ENCODE measurements around the gene SLC38A5. TPM values are rescaled to one million over a fixed set of nuclear protein-coding genes. Genes with fewer than 3 reads are reported as not detected.

SLC38A5 gene
- polyA plus RNA-seq, 2 of the 4 experiments (the other 2 are of a cell fraction), result 0.32 to 0.36 TPM

DNA sequence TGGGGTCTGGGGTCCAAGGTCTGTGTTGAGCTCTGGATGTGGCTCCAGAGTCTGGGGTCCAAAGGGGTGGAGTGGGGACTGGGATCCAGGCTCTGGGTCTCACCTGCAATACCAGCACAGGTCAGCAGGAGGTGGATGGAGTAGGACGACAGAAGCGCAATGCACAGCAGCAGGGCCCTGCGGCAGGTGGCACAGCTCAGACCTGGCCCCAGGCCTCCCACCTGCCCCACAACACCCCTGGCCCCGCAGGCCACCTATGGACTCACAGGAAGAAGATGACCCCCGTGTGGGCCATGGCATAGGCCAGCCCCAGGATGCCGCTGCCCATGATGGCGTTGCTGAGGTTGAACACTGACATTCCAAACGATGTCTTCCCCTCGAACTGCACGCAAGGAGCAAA is 3.4 kb downstream of the SLC38A5 start:
- CTCF ChIA-PET, result interaction anchor here (0.9 kb wide), 1 partner anchor 27 kb away, joined by 3 read pairs; no protein-coding TSS in a partner anchor
- POLR2A ChIA-PET, result no interaction called here
- FAIRE-seq, result no peak

DNA sequence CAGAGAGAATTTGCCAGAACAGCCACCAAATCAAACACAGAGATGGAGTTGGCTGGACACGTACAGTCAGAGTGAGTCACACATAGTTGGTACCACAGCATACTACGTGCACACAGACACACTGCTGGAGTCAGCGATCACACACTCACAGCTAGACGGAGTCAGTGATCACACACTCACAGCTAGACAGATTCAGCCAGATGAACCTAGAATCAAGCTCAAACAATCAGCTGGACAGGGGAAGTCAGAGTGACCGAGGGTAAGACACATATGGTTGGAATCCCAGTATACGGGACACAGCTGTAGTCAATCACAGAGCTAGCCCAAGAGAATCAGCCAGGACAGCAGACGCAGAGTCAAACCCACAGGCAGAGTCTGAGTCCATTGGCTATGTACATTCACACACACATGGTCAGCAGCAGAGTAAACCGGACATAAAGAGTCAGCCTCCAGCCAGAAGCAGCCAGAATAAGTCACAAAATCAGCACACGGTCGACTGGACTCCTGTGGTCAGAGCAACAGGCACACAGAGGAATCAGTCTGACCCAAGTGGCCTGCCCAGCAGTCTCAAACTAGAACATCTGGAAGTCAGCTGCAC is 4.6 kb downstream of the SLC38A5 start:
- Histone ChIP-seq H3K4me3 (no peak overlapping the region), H3K27ac (no peak overlapping the region)
- FAIRE-seq, result no peak

More for the DNA sequence above, 3.4 kb downstream of the SLC38A5 start:
- ATAC-seq, result peak in 1 of 2 experiments; percentile 68; a peak in 3 of 6 replicates
- WGBS (ENCODE audit: missing lambda C conversion rate), result 69% methylated on average over 4 of the region's 10 CpGs
- no peak overlapping the region for H3K4me2 ChIP-seq
- H3K9me3 ChIP-seq, result no peaks in the 10 kb centered on the region
- no peaks in the 10 kb centered on the region for H3K4me1 ChIP-seq
- no peak for DNase-seq (ENCODE audit: low read depth in 1 of 2, low spot score in 1 of 2)
- H3K4me3 ChIP-seq, result no peak overlapping the region
- TF ChIP-seq NR3C1 (IDR thresholded peaks at IDR 0.05) (no peak), CBX8 (IDR thresholded peaks at IDR 0.05) (no peak)
- TF ChIP-seq, protein P1, sequence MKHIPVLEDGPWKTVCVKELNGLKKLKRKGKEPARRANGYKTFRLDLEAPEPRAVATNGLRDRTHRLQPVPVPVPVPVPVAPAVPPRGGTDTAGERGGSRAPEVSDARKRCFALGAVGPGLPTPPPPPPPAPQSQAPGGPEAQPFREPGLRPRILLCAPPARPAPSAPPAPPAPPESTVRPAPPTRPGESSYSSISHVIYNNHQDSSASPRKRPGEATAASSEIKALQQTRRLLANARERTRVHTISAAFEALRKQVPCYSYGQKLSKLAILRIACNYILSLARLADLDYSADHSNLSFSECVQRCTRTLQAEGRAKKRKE (CRISPR knock-in tag; IDR thresholded peaks at IDR 0.05; ENCODE audit: low read depth), result no peak
- H3K27ac ChIP-seq, result no peak overlapping the region

DNA sequence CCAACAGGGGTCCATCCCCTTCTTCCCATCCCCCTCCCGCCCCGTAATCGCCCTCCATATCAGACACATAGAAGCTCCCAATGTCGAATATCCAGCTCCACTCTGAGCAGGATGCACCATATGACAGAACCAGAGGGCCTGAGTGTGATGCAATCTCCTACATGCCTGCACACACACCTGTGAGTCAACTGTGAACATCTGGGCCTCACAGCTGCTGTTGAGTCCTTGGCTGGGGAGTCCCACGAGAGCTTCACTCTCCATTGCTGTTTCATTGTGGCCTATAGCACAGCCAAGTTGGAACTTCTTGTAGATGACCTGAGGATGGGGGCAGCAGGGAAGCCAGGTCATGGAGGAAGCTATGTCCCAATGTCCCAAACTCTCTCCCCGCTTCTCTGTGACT is 8.2 kb downstream of the SLC38A5 start:
- FAIRE-seq (no peak), DNase-seq (ENCODE audit: low read depth in 1 of 2, low spot score in 1 of 2) (no peak), ATAC-seq (no peak)
- H3K9me3 ChIP-seq, result no peaks in the 10 kb centered on the region
- no peak overlapping the region for H3K27ac ChIP-seq
- ChIA-PET CTCF (no interaction called here), POLR2A (no interaction called here)
- no peaks in the 10 kb centered on the region for H3K4me1 ChIP-seq
- no peak for TF ChIP-seq FOSB (CRISPR knock-in tag; IDR thresholded peaks at IDR 0.05)
- no peak for TF ChIP-seq EP300 (IDR thresholded peaks at IDR 0.05)
- no peak for TF ChIP-seq CBX8 (IDR thresholded peaks at IDR 0.05)
- TF ChIP-seq CEBPB (IDR thresholded peaks at IDR 0.05), result no peak
- TF ChIP-seq, protein P2, sequence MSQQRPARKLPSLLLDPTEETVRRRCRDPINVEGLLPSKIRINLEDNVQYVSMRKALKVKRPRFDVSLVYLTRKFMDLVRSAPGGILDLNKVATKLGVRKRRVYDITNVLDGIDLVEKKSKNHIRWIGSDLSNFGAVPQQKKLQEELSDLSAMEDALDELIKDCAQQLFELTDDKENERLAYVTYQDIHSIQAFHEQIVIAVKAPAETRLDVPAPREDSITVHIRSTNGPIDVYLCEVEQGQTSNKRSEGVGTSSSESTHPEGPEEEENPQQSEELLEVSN (IDR thresholded peaks at IDR 0.05; ENCODE audit: borderline replicate concordance, low read depth), result no peak
- no peak for TF ChIP-seq MAZ (IDR thresholded peaks at IDR 0.05; ENCODE audit: borderline replicate concordance, low read depth, low read length)
- TF ChIP-seq, protein P3, sequence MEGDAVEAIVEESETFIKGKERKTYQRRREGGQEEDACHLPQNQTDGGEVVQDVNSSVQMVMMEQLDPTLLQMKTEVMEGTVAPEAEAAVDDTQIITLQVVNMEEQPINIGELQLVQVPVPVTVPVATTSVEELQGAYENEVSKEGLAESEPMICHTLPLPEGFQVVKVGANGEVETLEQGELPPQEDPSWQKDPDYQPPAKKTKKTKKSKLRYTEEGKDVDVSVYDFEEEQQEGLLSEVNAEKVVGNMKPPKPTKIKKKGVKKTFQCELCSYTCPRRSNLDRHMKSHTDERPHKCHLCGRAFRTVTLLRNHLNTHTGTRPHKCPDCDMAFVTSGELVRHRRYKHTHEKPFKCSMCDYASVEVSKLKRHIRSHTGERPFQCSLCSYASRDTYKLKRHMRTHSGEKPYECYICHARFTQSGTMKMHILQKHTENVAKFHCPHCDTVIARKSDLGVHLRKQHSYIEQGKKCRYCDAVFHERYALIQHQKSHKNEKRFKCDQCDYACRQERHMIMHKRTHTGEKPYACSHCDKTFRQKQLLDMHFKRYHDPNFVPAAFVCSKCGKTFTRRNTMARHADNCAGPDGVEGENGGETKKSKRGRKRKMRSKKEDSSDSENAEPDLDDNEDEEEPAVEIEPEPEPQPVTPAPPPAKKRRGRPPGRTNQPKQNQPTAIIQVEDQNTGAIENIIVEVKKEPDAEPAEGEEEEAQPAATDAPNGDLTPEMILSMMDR (IDR thresholded peaks at IDR 0.05), result no peak
- TF ChIP-seq CHD2 (IDR thresholded peaks at IDR 0.05; ENCODE audit: low read length, partially characterized antibody), result no peak
- TF ChIP-seq HOXB13 (CRISPR knock-in tag; IDR thresholded peaks at IDR 0.05; ENCODE audit: low read depth), result no peak
- TF ChIP-seq ZSCAN20 (CRISPR knock-in tag; IDR thresholded peaks at IDR 0.05), result no peak
- TF ChIP-seq JUNB (IDR thresholded peaks at IDR 0.05), result no peak
- TF ChIP-seq, protein P4, sequence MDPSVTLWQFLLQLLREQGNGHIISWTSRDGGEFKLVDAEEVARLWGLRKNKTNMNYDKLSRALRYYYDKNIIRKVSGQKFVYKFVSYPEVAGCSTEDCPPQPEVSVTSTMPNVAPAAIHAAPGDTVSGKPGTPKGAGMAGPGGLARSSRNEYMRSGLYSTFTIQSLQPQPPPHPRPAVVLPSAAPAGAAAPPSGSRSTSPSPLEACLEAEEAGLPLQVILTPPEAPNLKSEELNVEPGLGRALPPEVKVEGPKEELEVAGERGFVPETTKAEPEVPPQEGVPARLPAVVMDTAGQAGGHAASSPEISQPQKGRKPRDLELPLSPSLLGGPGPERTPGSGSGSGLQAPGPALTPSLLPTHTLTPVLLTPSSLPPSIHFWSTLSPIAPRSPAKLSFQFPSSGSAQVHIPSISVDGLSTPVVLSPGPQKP (IDR thresholded peaks at IDR 0.05; ENCODE audit: low read depth, low read length), result no peak
- no peak for TF ChIP-seq POLR2A (IDR thresholded peaks at IDR 0.05; ENCODE audit: low read length)
- TF ChIP-seq PHF8 (IDR thresholded peaks at IDR 0.05; ENCODE audit: borderline replicate concordance, low read depth), result no peak
- no peak for TF ChIP-seq RCOR1 (IDR thresholded peaks at IDR 0.05; ENCODE audit: low read depth, low read length)
- TF ChIP-seq SREBF2 (IDR thresholded peaks at IDR 0.05), result no peak
- TF ChIP-seq, protein P1 (CRISPR knock-in tag; IDR thresholded peaks at IDR 0.05; ENCODE audit: low read depth), result no peak
- TF ChIP-seq, protein P5, sequence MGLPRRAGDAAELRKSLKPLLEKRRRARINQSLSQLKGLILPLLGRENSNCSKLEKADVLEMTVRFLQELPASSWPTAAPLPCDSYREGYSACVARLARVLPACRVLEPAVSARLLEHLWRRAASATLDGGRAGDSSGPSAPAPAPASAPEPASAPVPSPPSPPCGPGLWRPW (IDR thresholded peaks at IDR 0.05), result no peak
- H3K4me2 ChIP-seq, result no peak overlapping the region
- 82% methylated on average over 2 of the region's 6 CpGs for WGBS (ENCODE audit: missing lambda C conversion rate)
- no peak overlapping the region for H3K4me3 ChIP-seq

More for the DNA sequence above, 4.6 kb downstream of the SLC38A5 start:
- no peak for TF ChIP-seq JUNB (IDR thresholded peaks at IDR 0.05)
- TF ChIP-seq NR3C1 (IDR thresholded peaks at IDR 0.05), result no peak
- no peak for TF ChIP-seq ZSCAN20 (CRISPR knock-in tag; IDR thresholded peaks at IDR 0.05)
- no peak for TF ChIP-seq CHD4 (IDR thresholded peaks at IDR 0.05; ENCODE audit: borderline replicate concordance)
- TF ChIP-seq MYC (IDR thresholded peaks at IDR 0.05; ENCODE audit: borderline replicate concordance, low read length), result no peak
- TF ChIP-seq ZC3H11A (IDR thresholded peaks at IDR 0.05), result no peak
- no peak for TF ChIP-seq NFE2L2 (conservative IDR thresholded peaks at IDR 0.05; ENCODE audit: low read length)
- TF ChIP-seq CBX8 (IDR thresholded peaks at IDR 0.05), result no peak
- no peak for TF ChIP-seq HEYL (CRISPR knock-in tag; IDR thresholded peaks at IDR 0.05)
- TF ChIP-seq GATA3 (IDR thresholded peaks at IDR 0.05; ENCODE audit: borderline replicate concordance), result no peak
- no peak for TF ChIP-seq POLR2A (IDR thresholded peaks at IDR 0.05; ENCODE audit: low read length)
- ATAC-seq (peak in 1 of 2 experiments; percentile 30; a peak in 2 of 6 replicates), DNase-seq (ENCODE audit: low read depth in 1 of 2, low spot score in 1 of 2) (no peak)
- POLR2A ChIA-PET, result no interaction called here
- H3K4me1 ChIP-seq, result no peaks in the 10 kb centered on the region
- H3K4me2 ChIP-seq, result no peak overlapping the region
- H3K9me3 ChIP-seq, result no peaks in the 10 kb centered on the region
- CTCF ChIA-PET, result interaction anchor here (0.6 kb wide), 1 partner anchor 1083 kb away, joined by 3 read pairs; no protein-coding TSS in a partner anchor
- 56% methylated on average over 10 of the region's 10 CpGs for WGBS (ENCODE audit: missing lambda C conversion rate)

Data from A549 (cell line).